GM06990 (cell line): ENCODE data around the gene ITGAL.

Experiments used
- DNase-seq: peaks from one replicate; pipeline ENCODE4 v3.0.0-alpha.2; 2011; ENCODE audit not compliant: insufficient read length; ENCODE audit errors: extremely low read depth
- H3K27me3 ChIP-seq: replicated peaks from 2 replicates; pipeline ENCODE4 v1.6.0; 2011; ENCODE audit warnings: low read length; ENCODE audit not compliant: control insufficient read depth, insufficient read depth
- H3K36me3 ChIP-seq: 2 replicates; pipeline ENCODE4 v1.5.1; 2011; ENCODE audit warnings: low read length; ENCODE audit not compliant: control insufficient read depth, insufficient read depth
- H3K4me3 ChIP-seq: replicated peaks from 2 replicates; pipeline ENCODE4 v1.5.1; 2011; ENCODE audit warnings: low read depth, mild to moderate bottlenecking, control low read depth, low read length
- CTCF ChIP-seq: IDR thresholded peaks from 2 replicates; pipeline ENCODE4 v1.5.1; 2011; ENCODE audit warnings: low read length, control low read depth, mild to moderate bottlenecking, inconsistent platforms; ENCODE audit not compliant: insufficient read depth, poor library complexity, severe bottlenecking

The ITGAL gene

GRCh38 chr16:30481381-30481780 lies 8.8 kb downstream of the ITGAL start:
- peaks cover 12% of the 10 kb centered on the region for H3K36me3 ChIP-seq
- DNase-seq, result no peak
- H3K27me3 ChIP-seq, result no peaks in the 10 kb centered on the region
- no peak for TF ChIP-seq CTCF
- H3K4me3 ChIP-seq, result no peak overlapping the region

- no peak for DNase-seq
- Histone ChIP-seq H3K36me3 (peaks cover 12% of the 10 kb centered on the region), H3K4me3 (no peak overlapping the region), H3K27me3 (no peaks in the 10 kb centered on the region)
- no peak for TF ChIP-seq CTCF
Observed at GRCh38 chr16:30482366-30482765, 9.8 kb downstream of the ITGAL start.

GRCh38 chr16:30484887-30485286 lies 12.3 kb downstream of the ITGAL start:
- DNase-seq, result no peak
- Histone ChIP-seq H3K4me3 (no peak overlapping the region), H3K27me3 (no peaks in the 10 kb centered on the region), H3K36me3 (peaks cover 18% of the 10 kb centered on the region)
- TF ChIP-seq CTCF, result no peak

- no peak for TF ChIP-seq CTCF
- Histone ChIP-seq H3K36me3 (peaks cover 20% of the 10 kb centered on the region), H3K27me3 (no peaks in the 10 kb centered on the region), H3K4me3 (no peak overlapping the region)
- no peak for DNase-seq
Observed at GRCh38 chr16:30485818-30486436, 13.4 kb downstream of the ITGAL start.

GRCh38 chr16:30488764-30489605 lies 16.4 kb downstream of the ITGAL start:
- no peak for DNase-seq
- H3K36me3 ChIP-seq, result peaks cover 12% of the 10 kb centered on the region
- no peak for TF ChIP-seq CTCF
- no peak overlapping the region for H3K4me3 ChIP-seq
- no peaks in the 10 kb centered on the region for H3K27me3 ChIP-seq
